Measurements from ENCODE around the gene GOLGA7B. TPM values are rescaled to one million over a fixed set of nuclear protein-coding genes. Genes with fewer than 3 reads are reported as not detected.
A peak's percentile ranks its signal among the peaks of the same experiment; 100 is the strongest.

GOLGA7B gene
- total RNA-seq, 2 donors from 2014 or later = 0.22 to 0.72 TPM

- TF ChIP-seq CTCF (IDR thresholded peaks at IDR 0.05) = no peak
- no peak overlapping the region for H3K9ac ChIP-seq (ENCODE audit: low read depth in 2 of 2, low read length in 2 of 2)
- H3K4me1 ChIP-seq = no peaks in the 10 kb centered on the region
- no peak overlapping the region for H3K4me3 ChIP-seq
- H3K27me3 ChIP-seq = no peaks in the 10 kb centered on the region
- H3K36me3 ChIP-seq = no peaks in the 10 kb centered on the region
- no peak for DNase-seq
- intact Hi-C loops (cut with DNase I) = loop anchor here (10.0 kb wide), 1 partner anchor 103 kb away; no protein-coding TSS in a partner anchor
- H3K9me3 ChIP-seq = no peaks in the 10 kb centered on the region
- H3K27ac ChIP-seq = no peak overlapping the region
Measured at GRCh38 chr10:97868134-97868685, 18.6 kb downstream of the GOLGA7B start.

GRCh38 chr10:97869091-97870042 lies 19.7 kb downstream of the GOLGA7B start:
- Histone ChIP-seq H3K4me1 (no peaks in the 10 kb centered on the region), H3K4me3 (no peak overlapping the region), H3K9ac (ENCODE audit: low read depth in 2 of 2, low read length in 2 of 2) (no peak overlapping the region), H3K9me3 (no peaks in the 10 kb centered on the region), H3K27ac (no peak overlapping the region), H3K36me3 (no peaks in the 10 kb centered on the region), H3K27me3 (no peaks in the 10 kb centered on the region)
- DNase-seq = peak; percentile 74
- TF ChIP-seq CTCF (IDR thresholded peaks at IDR 0.05) = peak; percentile 73
- intact Hi-C loops (cut with DNase I) = loop anchor here (10.0 kb wide), 1 partner anchor 105 kb away; no protein-coding TSS in a partner anchor

GRCh38 chr10:97870990-97871389 lies 21.3 kb downstream of the GOLGA7B start:
- no peak for TF ChIP-seq CTCF (IDR thresholded peaks at IDR 0.05)
- H3K9ac ChIP-seq (ENCODE audit: low read depth in 2 of 2, low read length in 2 of 2) = no peak overlapping the region
- no peak overlapping the region for H3K27ac ChIP-seq
- no peak for DNase-seq
- no peaks in the 10 kb centered on the region for H3K27me3 ChIP-seq
- no peaks in the 10 kb centered on the region for H3K9me3 ChIP-seq
- H3K4me1 ChIP-seq = no peaks in the 10 kb centered on the region
- H3K36me3 ChIP-seq = no peaks in the 10 kb centered on the region
- H3K4me3 ChIP-seq = no peak overlapping the region
- intact Hi-C loops (cut with DNase I) = no loop called here

- no peak for TF ChIP-seq CTCF (IDR thresholded peaks at IDR 0.05)
- Histone ChIP-seq H3K9ac (ENCODE audit: low read depth in 2 of 2, low read length in 2 of 2) (no peak overlapping the region), H3K4me1 (no peaks in the 10 kb centered on the region), H3K27me3 (no peaks in the 10 kb centered on the region), H3K9me3 (no peaks in the 10 kb centered on the region), H3K27ac (no peak overlapping the region), H3K36me3 (no peaks in the 10 kb centered on the region), H3K4me3 (no peak overlapping the region)
- intact Hi-C loops (cut with DNase I) = loop anchor here (2.0 kb wide), 1 partner anchor 83 kb away; no protein-coding TSS in a partner anchor
- DNase-seq = no peak
Measured at GRCh38 chr10:97873569-97873968, 23.9 kb downstream of the GOLGA7B start.

DNA sequence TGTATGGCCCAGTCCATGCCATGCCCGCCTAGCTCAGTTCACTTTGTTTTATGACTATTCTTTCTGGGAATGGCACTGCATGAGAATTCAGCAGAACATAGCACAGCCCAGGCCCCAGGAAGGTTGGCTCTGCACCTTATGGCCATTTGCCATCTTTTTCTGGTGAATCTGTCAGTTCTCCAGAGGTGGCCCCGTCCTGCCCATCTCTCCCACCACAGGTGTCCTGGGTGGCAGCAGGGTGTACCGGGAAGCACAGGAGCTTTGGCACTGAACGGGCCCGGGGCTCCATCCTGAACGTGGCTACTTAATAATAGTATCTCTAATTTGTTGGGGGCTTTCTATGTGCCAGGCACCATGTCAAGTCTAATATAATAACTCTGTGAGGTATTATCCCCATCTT lies 24.7 kb downstream of the GOLGA7B start:
- Histone ChIP-seq H3K27ac (no peak overlapping the region), H3K27me3 (no peaks in the 10 kb centered on the region), H3K4me3 (no peak overlapping the region), H3K36me3 (no peaks in the 10 kb centered on the region), H3K9ac (ENCODE audit: low read depth in 2 of 2, low read length in 2 of 2) (no peak overlapping the region), H3K4me1 (no peaks in the 10 kb centered on the region), H3K9me3 (no peaks in the 10 kb centered on the region)
- intact Hi-C loops (cut with DNase I) = no loop called here
- no peak for TF ChIP-seq CTCF (IDR thresholded peaks at IDR 0.05)
- DNase-seq = no peak
